NCI-H2029 (cell line): ENCODE results near the gene LAMA5.

Source experiments
- DNase-seq: peaks from one replicate; lab custom pipeline; 2025; lab: John Stamatoyannopoulos, UW

Gene LAMA5

GRCh38 chr20:62289131-62289530 is 78.0 kb downstream of the LAMA5 start:
- no peak for DNase-seq

GRCh38 chr20:62288535-62289105 is 78.5 kb downstream of the LAMA5 start:
- no peak for DNase-seq

- DNase-seq = no peak
These were observed 79.2 kb downstream of the LAMA5 start for GRCh38 chr20:62287759-62288534.

GRCh38 chr20:62287129-62287528 is 80.0 kb downstream of the LAMA5 start:
- no peak for DNase-seq

GRCh38 chr20:62286493-62287064 is 80.5 kb downstream of the LAMA5 start:
- no peak for DNase-seq

- DNase-seq = no peak
These were observed 81.4 kb downstream of the LAMA5 start for GRCh38 chr20:62285722-62286121.

- no peak for DNase-seq
These were observed 82.0 kb downstream of the LAMA5 start for GRCh38 chr20:62285151-62285550.

- DNase-seq = no peak
These were observed 82.7 kb downstream of the LAMA5 start for GRCh38 chr20:62284448-62284847.

GRCh38 chr20:62282877-62283503 is 84.1 kb downstream of the LAMA5 start:
- DNase-seq = no peak

- no peak for DNase-seq
These were observed 85.0 kb downstream of the LAMA5 start for GRCh38 chr20:62282103-62282502.

- no peak for DNase-seq
These were observed 85.8 kb downstream of the LAMA5 start for GRCh38 chr20:62281161-62281933.

- no peak for DNase-seq
These were observed 86.8 kb downstream of the LAMA5 start for GRCh38 chr20:62280303-62280702.

GRCh38 chr20:62277253-62277652 is 89.9 kb downstream of the LAMA5 start:
- no peak for DNase-seq

- DNase-seq = no peak
These were observed 90.7 kb downstream of the LAMA5 start for GRCh38 chr20:62276439-62276838.

GRCh38 chr20:62275219-62275618 is 91.9 kb downstream of the LAMA5 start:
- no peak for DNase-seq

GRCh38 chr20:62274332-62274950 is 92.7 kb downstream of the LAMA5 start:
- DNase-seq = no peak

GRCh38 chr20:62273416-62273815 is 93.7 kb downstream of the LAMA5 start:
- DNase-seq = no peak

- DNase-seq = no peak
These were observed 94.9 kb downstream of the LAMA5 start for GRCh38 chr20:62272200-62272599.

GRCh38 chr20:62269871-62270270 is 97.2 kb downstream of the LAMA5 start:
- no peak for DNase-seq

GRCh38 chr20:62269378-62269777 is 97.7 kb downstream of the LAMA5 start:
- DNase-seq = no peak

- no peak for DNase-seq
These were observed 98.7 kb downstream of the LAMA5 start for GRCh38 chr20:62268228-62268900.
